Hypothalamus (tissue), 51 donors: ENCODE results near the gene CTBP2.

Experiments
- DNase-seq, 51 donors: peaks; one replicate each; lab custom pipeline; 2025; lab: John Stamatoyannopoulos, UW

Gene CTBP2

GRCh38 chr10:125112697-125113494 lies 47.5 kb downstream of the CTBP2 start:
- no peak for DNase-seq

DNA sequence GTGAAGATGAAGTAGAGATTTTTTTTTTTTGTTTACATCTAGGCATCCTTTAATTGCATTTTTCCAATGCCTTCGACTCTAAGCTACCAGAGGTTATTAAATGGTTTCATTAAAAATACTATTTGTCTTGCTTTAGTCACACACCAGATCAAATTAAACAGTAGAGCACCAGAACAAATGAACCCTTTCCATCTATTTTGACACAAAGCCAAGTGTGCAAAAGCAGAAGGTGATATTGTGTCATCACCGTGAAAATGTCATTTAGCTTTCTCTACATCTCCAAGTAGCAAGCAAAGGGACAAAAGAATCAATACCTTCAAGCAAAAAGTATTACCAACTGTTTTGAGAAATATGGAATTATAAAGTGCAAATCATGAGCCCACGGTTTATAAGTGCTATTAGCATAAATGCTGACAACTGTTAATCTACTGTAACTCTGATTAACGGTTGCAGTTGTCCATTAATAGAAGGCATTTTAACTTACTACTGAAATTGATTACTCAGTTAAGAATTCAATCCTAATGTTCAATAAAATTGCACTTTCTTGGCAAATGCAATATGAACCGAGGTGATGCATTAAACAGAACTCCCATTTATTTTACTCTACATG lies 49.1 kb downstream of the CTBP2 start:
- no peak for DNase-seq

- DNase-seq = no peak
Measured at GRCh38 chr10:125107965-125108580, 52.3 kb downstream of the CTBP2 start.

DNA sequence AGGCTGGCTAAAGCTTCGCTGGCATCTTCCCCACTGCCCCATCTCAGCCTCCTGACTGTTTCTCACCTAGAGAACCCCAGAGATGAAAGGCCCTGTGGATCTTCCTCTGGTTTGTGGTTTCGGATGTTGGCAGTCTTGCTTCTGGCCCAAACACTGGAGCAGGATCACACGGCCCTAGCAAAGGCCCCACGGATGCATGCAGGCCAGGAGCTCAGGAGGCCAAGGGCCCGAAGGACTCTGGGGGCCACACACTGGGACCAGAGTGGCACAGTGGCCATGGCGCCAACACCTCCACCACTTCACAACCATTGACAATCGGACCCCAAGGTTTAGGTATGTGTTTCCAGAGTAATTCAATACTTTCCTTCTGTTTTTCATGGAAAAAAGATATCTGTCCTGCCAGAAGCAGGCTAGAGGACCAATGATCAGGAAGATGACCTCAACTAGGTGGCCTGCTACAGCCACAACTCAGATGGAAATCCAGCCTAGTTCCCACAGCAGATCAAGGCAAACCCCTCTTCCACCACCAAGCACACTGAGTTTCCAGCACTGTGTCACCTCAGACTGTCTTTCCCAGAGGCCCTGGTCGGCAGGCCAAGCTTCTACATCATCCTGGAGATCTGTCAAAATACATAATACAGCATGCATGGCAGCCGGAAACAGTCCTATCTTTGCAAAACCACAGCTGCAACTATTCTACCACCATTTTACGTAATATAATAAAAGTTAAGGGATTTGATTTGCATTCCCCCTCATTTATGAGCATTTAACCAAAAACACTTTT lies 53.0 kb downstream of the CTBP2 start:
- DNase-seq = no peak

- no peak for DNase-seq
Measured at GRCh38 chr10:125106586-125106985, 53.8 kb downstream of the CTBP2 start.

GRCh38 chr10:125105706-125106255 lies 54.6 kb downstream of the CTBP2 start:
- no peak for DNase-seq

GRCh38 chr10:125105155-125105554 lies 55.2 kb downstream of the CTBP2 start:
- no peak for DNase-seq

DNA sequence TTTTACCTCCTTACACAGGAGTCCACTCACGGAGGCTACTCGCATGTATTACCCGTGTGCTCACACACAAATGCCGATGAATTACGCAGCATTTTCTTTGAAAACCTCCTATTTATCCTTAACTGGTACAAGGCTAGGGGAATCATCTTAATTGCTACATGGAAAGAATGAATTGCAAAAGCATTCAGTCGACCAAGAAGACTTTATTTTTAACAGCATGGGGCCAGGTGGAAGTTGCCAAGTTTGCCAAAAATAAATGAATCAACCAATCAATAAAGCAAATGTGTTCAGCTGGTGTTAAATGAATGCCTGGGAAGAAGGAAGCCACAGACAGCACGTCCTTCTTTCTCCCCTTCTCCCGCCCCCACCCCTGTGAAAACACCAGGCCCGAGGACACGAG lies 55.8 kb downstream of the CTBP2 start:
- no peak for DNase-seq

- DNase-seq = no peak
Measured at GRCh38 chr10:125103924-125104323, 56.4 kb downstream of the CTBP2 start.

- DNase-seq = no peak
Measured at GRCh38 chr10:125103466-125103865, 56.9 kb downstream of the CTBP2 start.

- no peak for DNase-seq
Measured at GRCh38 chr10:125102821-125103220, 57.5 kb downstream of the CTBP2 start.

- DNase-seq = no peak
Measured at GRCh38 chr10:125102246-125102645, 58.1 kb downstream of the CTBP2 start.

DNA sequence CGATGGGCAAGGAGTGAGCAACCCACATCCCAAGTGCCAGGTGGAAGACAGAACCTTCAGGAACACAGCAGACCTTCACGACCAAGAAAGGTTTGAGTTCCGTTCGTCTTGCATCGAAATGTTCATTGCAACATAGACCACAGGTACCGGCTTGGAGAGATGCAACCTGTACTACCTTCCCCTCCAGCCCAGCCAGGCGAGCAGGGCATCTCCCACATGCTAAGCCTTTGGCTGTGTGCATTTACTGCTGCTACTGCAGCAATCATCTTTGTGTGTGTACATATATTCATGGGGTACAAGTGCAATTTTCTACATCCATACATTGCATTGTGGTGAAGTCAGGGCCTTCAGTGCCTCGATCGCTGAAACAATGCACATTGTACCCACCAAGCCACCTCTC lies 58.8 kb downstream of the CTBP2 start:
- no peak for DNase-seq

DNA sequence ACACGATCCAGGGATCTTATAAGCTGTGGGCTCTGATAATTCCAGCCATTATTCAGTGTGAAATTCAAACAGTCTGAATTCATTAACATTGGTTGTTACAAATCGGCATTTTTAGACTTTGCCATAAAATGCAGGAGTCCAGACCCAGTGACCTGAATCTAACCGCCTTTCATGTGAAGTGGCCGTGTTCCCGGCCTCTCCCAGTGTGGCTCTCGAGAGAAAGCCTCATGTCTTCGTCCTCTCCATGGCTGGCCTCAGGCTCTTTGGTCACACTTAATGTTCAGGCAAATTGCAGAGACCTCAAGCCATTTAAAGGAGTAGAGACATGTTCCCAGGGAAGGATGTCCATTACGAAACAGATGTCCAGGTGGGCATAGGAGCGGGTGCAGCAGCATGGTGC lies 59.3 kb downstream of the CTBP2 start:
- DNase-seq = no peak

GRCh38 chr10:125097409-125098070 lies 62.8 kb downstream of the CTBP2 start:
- DNase-seq = no peak

DNA sequence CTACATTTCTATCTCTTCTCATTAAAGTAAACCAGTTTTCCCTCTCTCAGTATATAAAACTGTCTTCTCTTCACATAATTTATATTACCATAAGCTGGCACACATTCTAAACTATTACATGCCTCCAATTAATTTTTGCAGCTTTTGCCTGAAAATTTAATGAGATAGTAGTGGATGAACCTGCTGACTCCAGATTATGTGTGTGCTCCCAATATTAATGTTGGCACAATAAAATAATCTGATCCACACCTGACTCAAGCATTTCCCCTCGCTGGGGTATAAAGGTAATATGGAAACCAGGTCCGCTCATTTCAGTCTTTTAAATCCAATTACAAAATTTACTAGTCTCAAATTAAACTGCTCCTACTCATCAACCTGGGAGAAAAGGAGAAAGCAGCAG lies 63.4 kb downstream of the CTBP2 start:
- no peak for DNase-seq

GRCh38 chr10:125096371-125096770 lies 64.0 kb downstream of the CTBP2 start:
- DNase-seq = no peak

DNA sequence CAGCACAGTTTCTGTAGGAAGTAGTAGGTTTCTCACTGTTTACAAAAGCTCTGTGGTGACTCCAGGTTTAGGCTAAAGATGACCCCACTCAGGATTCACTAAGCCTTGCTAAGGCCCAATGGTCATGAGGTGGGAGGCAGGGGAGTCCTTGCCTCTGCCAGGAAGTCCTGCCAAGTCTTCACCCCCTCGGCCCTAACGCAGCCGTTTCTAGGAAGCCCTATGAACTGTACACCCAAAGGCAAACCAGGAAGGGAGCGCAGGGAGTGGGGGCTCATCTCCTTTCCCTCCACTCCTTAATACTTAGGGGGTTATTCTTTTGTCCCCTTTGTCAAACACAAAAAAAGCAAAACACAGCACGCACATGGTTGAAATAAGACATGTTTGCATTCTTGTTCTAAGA lies 64.6 kb downstream of the CTBP2 start:
- no peak for DNase-seq

DNA sequence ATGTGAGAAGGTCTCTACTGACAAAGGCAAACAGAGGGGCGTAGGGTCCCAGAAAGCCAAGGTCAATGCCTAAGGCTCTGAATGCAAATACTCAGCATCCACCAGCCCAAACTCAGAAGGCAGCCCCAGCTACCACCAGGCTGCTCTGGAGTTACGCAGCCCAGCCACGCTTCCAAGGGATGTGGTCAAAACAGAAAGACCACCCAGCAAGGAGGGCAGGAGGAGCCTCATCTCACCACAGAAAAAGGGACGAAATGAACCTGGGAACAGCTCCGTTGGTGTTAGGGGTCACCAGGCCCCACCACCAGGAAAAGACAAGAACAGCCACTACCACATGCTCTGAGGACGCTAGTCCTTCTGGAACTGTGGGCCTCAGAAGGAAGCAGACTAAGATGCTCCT lies 65.1 kb downstream of the CTBP2 start:
- no peak for DNase-seq

DNA sequence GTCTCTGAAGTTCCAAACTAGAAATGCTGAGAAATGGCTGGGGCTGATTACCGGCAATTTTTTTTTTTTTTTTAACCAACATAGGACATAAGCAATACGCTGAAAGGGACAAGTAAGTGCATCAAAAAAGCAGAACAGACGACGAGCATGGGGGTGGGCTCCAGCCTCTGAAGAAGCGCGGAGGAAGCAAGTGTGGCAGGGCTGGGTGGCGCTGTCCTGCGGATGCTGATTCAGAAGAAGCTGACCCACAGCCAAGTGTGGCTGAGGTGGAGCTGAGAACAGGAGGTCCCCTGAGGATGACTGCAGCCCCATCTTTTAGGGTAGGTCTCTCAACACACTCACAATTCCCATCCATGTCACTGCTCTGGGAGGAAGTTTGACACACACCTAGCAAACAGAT lies 65.6 kb downstream of the CTBP2 start:
- no peak for DNase-seq
